OCI-LY1 (cell line): ENCODE measurements around the gene ECEL1.

Experiments used
- H2AFZ ChIP-seq: fragments of 200-600 bp; sonication (generic), shearing (Covaris generic); 2 replicates; pipeline ENCODE4 v1.6.0; 2014; ENCODE audit warnings: antibody characterized with exemption, mild to moderate bottlenecking, low read length
- H3F3A ChIP-seq: fragments of 200-600 bp; sonication (generic), shearing (Covaris generic); 2 replicates; pipeline ENCODE4 v1.6.0; 2014; ENCODE audit warnings: mild to moderate bottlenecking, antibody characterized with exemption, low read length, moderate library complexity; ENCODE audit not compliant: insufficient read depth
- H3K27ac ChIP-seq: fragments of 200-600 bp; sonication (generic); 2 replicates; pipeline ENCODE4 v1.5.1; 2014; ENCODE audit warnings: low read length, mixed run types, mild to moderate bottlenecking, low read depth; ENCODE audit not compliant: poor library complexity, severe bottlenecking
- H3K27me3 ChIP-seq: fragments of 200-600 bp; sonication (generic); 2 replicates; pipeline ENCODE4 v1.6.0; 2014; ENCODE audit warnings: antibody characterized with exemption, mild to moderate bottlenecking, low read length, moderate library complexity; ENCODE audit not compliant: insufficient read depth
- H3K36me3 ChIP-seq: fragments of 200-600 bp; sonication (generic); 2 replicates; pipeline ENCODE4 v1.6.1; 2014; ENCODE audit warnings: mild to moderate bottlenecking, antibody characterized with exemption, low read length, moderate library complexity, mixed read lengths; ENCODE audit not compliant: insufficient read depth
- H3K4me1 ChIP-seq: fragments of 200-600 bp; sonication (generic); 2 replicates; pipeline ENCODE4 v1.5.1; 2014; ENCODE audit warnings: mild to moderate bottlenecking, low read length, moderate library complexity; ENCODE audit not compliant: insufficient read depth, severe bottlenecking
- H3K4me2 ChIP-seq: fragments of 200-600 bp; sonication (generic), shearing (Covaris generic); 2 replicates; pipeline ENCODE4 v1.6.1; 2014; ENCODE audit warnings: low read length
- H3K4me3 ChIP-seq: fragments of 200-600 bp; sonication (generic); 2 replicates; pipeline ENCODE4 v1.5.1; 2014; ENCODE audit warnings: low read length, low read depth, mild to moderate bottlenecking, mixed read lengths; ENCODE audit not compliant: poor library complexity, severe bottlenecking
- H3K79me2 ChIP-seq: fragments of 200-600 bp; shearing (Covaris generic); 2 replicates; pipeline ENCODE4 v1.6.1; 2016; ENCODE audit warnings: mixed run types, low read length, mixed read lengths; ENCODE audit not compliant: insufficient read depth
- H3K9ac ChIP-seq: fragments of 200-600 bp; sonication (generic), shearing (Covaris generic); 2 replicates; pipeline ENCODE4 v1.6.1; 2014; ENCODE audit warnings: mild to moderate bottlenecking, low read length, mixed read lengths
- H3K9me2 ChIP-seq: fragments of 200-600 bp; sonication (generic), shearing (Covaris generic); 2 replicates; pipeline ENCODE4 v1.6.1; 2014; ENCODE audit warnings: low read depth, mild to moderate bottlenecking, low read length, mixed read lengths
- H3K9me3 ChIP-seq: fragments of 200-600 bp; shearing (Covaris generic); 2 replicates; pipeline ENCODE4 v1.6.1; 2014; ENCODE audit warnings: low read length, mixed read lengths
- H4K20me1 ChIP-seq: fragments of 200-600 bp; sonication (generic), shearing (Covaris generic); 2 replicates; pipeline ENCODE4 v1.6.0; 2016; ENCODE audit warnings: mild to moderate bottlenecking, low read length; ENCODE audit not compliant: insufficient read depth
- CTCF ChIP-seq: fragments of 200-600 bp; sonication (generic), shearing (Covaris generic); IDR thresholded peaks from 2 replicates; pipeline ENCODE4 v1.5.1; 2017; ENCODE audit warnings: mild to moderate bottlenecking, antibody characterized with exemption, low read length, moderate library complexity, mixed read lengths
- EZH2 ChIP-seq: fragments of 200-600 bp; sonication (generic), shearing (Covaris generic); IDR thresholded peaks from 2 replicates; pipeline ENCODE4 v1.8.0; 2017; ENCODE audit warnings: borderline replicate concordance, mixed run types, mild to moderate bottlenecking, antibody characterized with exemption, low read length, moderate library complexity, mixed read lengths

The ECEL1 gene

GRCh38 chr2:232515639-232516038, 28.0 kb upstream of the ECEL1 start:
- H3F3A ChIP-seq, result no peaks in the 10 kb centered on the region
- H3K4me2 ChIP-seq, result no peak overlapping the region
- H3K9me3 ChIP-seq, result no peaks in the 10 kb centered on the region
- H3K9me2 ChIP-seq, result no peaks in the 10 kb centered on the region
- H3K79me2 ChIP-seq, result no peaks in the 10 kb centered on the region
- no peaks in the 10 kb centered on the region for H3K27me3 ChIP-seq
- no peak overlapping the region for H3K9ac ChIP-seq
- no peak for TF ChIP-seq CTCF
- no peak for TF ChIP-seq EZH2
- H3K4me1 ChIP-seq, result no peaks in the 10 kb centered on the region
- no peak overlapping the region for H3K4me3 ChIP-seq
- H3K27ac ChIP-seq, result no peak overlapping the region
- no peak overlapping the region for H2AFZ ChIP-seq
- no peaks in the 10 kb centered on the region for H4K20me1 ChIP-seq
- H3K36me3 ChIP-seq, result no peaks in the 10 kb centered on the region

GRCh38 chr2:232513353-232513752, 25.7 kb upstream of the ECEL1 start:
- H3K9me2 ChIP-seq, result no peaks in the 10 kb centered on the region
- no peaks in the 10 kb centered on the region for H3K4me1 ChIP-seq
- H3K79me2 ChIP-seq, result no peaks in the 10 kb centered on the region
- H4K20me1 ChIP-seq, result no peaks in the 10 kb centered on the region
- H3K9me3 ChIP-seq, result no peaks in the 10 kb centered on the region
- no peak overlapping the region for H3K27ac ChIP-seq
- no peaks in the 10 kb centered on the region for H3K27me3 ChIP-seq
- no peaks in the 10 kb centered on the region for H3F3A ChIP-seq
- TF ChIP-seq EZH2, result no peak
- TF ChIP-seq CTCF, result no peak
- no peaks in the 10 kb centered on the region for H3K36me3 ChIP-seq
- H3K4me3 ChIP-seq, result no peak overlapping the region
- H3K9ac ChIP-seq, result no peak overlapping the region
- no peak overlapping the region for H3K4me2 ChIP-seq
- no peak overlapping the region for H2AFZ ChIP-seq

GRCh38 chr2:232512602-232513001, 25.0 kb upstream of the ECEL1 start:
- Histone ChIP-seq H3K27me3 (no peaks in the 10 kb centered on the region), H3K9ac (no peak overlapping the region), H3F3A (no peaks in the 10 kb centered on the region), H3K4me3 (no peak overlapping the region), H2AFZ (no peak overlapping the region), H3K9me2 (no peaks in the 10 kb centered on the region), H3K4me2 (no peak overlapping the region), H3K4me1 (no peaks in the 10 kb centered on the region), H3K36me3 (no peaks in the 10 kb centered on the region), H3K9me3 (no peaks in the 10 kb centered on the region), H3K79me2 (no peaks in the 10 kb centered on the region), H3K27ac (no peak overlapping the region), H4K20me1 (no peaks in the 10 kb centered on the region)
- TF ChIP-seq CTCF (no peak), EZH2 (no peak)
